Psoas muscle (tissue), 8 donors: ENCODE data around the gene AHNAK. TPM values are rescaled to one million over a fixed set of nuclear protein-coding genes. Genes with fewer than 3 reads are reported as not detected.
A peak's percentile ranks its signal among the peaks of the same experiment; 100 is the strongest.

Experiments used
- ATAC-seq, 4 donors: fragments of 200-7000 bp; cut with Tn5 transposase; one replicate each; pipeline ENCODE4 v1.9.1; 2020; ENCODE audit warnings: moderate library complexity in 3 of 4, mild to moderate bottlenecking in 2 of 4
- DNase-seq, 2 donors: peaks; one replicate each; pipeline ENCODE4 v3.0.0-alpha.2; 2020
- H3K27ac ChIP-seq: fragments of 200-600 bp; one replicate; pipeline ENCODE4 v1.8.0; 2022
- H3K27me3 ChIP-seq, 3 donors: fragments of 200-600 bp in 1 of 3; one replicate each; pipeline versions ENCODE4 v1.6.1 to v1.8.0; 2013 to 2022; ENCODE audit warnings: low read length in 2 of 3, mild to moderate bottlenecking in 2 of 3, moderate library complexity in 1 of 3; ENCODE audit not compliant: insufficient read depth in 3 of 3
- H3K36me3 ChIP-seq, 2 donors: fragments of 200-600 bp in 1 of 2; one replicate each; pipeline versions ENCODE4 v1.6.1 to v1.8.0; 2013 to 2022; ENCODE audit warnings: low read depth in 1 of 2, mild to moderate bottlenecking in 1 of 2, moderate library complexity in 1 of 2; ENCODE audit not compliant: insufficient read depth in 1 of 2
- H3K4me1 ChIP-seq: fragments of 200-600 bp; one replicate; pipeline ENCODE4 v1.8.0; 2022
- H3K4me3 ChIP-seq: fragments of 200-600 bp; one replicate; pipeline ENCODE4 v1.8.0; 2022; ENCODE audit warnings: mild to moderate bottlenecking
- H3K9me3 ChIP-seq: fragments of 200-600 bp; one replicate; pipeline ENCODE4 v1.8.0; 2022
- WGBS, 3 donors: extraction: QIAGEN DNeasy Blood & Tissue Kit; methylation state at CpG; one replicate each; pipeline versions ENCODE4 v1.1.6 to v1.1.7; 2013; 5-methylcytosine and 5-hydroxymethylcytosine counted together
- intact Hi-C, 2 donors: fragments of 100-400 bp; cut with DNase I; formaldehyde crosslinking; loops; one replicate each; pipeline versions ENCODE4 v1.11.0 to v1.14.2; 2022
- polyA plus RNA-seq, 3 donors: library from polyadenylated mRNA; stranded (reverse); fragments of 200-250 nt; gene quantifications; one replicate each; pipeline ENCODE4 v1.2.3, GENCODE V29; 2013
- total RNA-seq, 4 donors: library from RNA; stranded (reverse); fragmentation: NEBNext Ultra II Directional in 2 of 4; extraction: Animal tissue kit (Norgen Biotek cat#: 25700) in 2 of 4; gene quantifications; one replicate each; pipeline versions ENCODE4 v1.2.1 to v1.2.4, GENCODE V29; 2021 to 2023
- TF ChIP-seq, protein P1 (sequence below): fragments of 200-600 bp; IDR thresholded peaks from one replicate; pipeline ENCODE4 v1.8.0; 2022; ENCODE audit warnings: antibody characterized with exemption
- donor health status: healthy with polysubstance abuse.
- donor health status: DM: no; HTN: no; CAD: no; lungs with moderate emphysema.
- donor health status: Bipolar disorder and iron deficiency.
- donor health status: healthy.
- donor health status: DM: yes; HTN: yes; CAD: no.
- donor health status: DM: no; HTN: no; CAD: no.
- donor health status: DM: no; HTN: no; CAD: no.
- donor health status: DM: yes; HTN: yes; CAD: no.

The AHNAK gene
- total and polyA plus RNA-seq, 7 donors: 93.5 to 679 (median 376) TPM

DNA sequence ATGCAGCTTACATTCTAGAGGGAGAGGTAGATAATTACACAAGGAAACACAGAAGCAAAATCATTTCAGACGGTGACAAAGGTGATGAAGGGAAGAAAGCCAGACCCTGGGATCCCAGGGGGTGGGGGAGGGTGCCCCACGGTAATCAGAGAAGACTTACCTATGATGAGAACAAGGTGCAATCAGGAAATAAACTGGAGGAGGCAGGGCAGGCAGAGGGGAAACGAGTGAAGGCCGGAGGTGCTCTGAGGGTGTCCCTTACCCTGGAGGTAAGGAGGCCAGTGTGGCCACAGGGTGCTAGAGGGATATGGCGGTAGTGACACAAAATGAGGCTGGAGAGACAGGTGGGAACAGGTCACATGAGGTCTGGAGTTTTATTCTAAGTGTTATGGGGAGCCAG, 141.7 kb downstream of the AHNAK start:
- Histone ChIP-seq H3K4me3 (no peak overlapping the region), H3K36me3 (no peaks in the 10 kb centered on the region), H3K27ac (no peak overlapping the region), H3K4me1 (peaks cover 14% of the 10 kb centered on the region), H3K9me3 (no peaks in the 10 kb centered on the region), H3K27me3 (no peaks in the 10 kb centered on the region)
- DNase-seq: peak in 1 of 2 donors; percentile 2
- ATAC-seq: no peak
- 84 to 93% (median 85%) methylated on average over 5 of the region's 5 CpGs for WGBS, 3 donors
- intact Hi-C loops: no loop called here
- TF ChIP-seq, protein P1, sequence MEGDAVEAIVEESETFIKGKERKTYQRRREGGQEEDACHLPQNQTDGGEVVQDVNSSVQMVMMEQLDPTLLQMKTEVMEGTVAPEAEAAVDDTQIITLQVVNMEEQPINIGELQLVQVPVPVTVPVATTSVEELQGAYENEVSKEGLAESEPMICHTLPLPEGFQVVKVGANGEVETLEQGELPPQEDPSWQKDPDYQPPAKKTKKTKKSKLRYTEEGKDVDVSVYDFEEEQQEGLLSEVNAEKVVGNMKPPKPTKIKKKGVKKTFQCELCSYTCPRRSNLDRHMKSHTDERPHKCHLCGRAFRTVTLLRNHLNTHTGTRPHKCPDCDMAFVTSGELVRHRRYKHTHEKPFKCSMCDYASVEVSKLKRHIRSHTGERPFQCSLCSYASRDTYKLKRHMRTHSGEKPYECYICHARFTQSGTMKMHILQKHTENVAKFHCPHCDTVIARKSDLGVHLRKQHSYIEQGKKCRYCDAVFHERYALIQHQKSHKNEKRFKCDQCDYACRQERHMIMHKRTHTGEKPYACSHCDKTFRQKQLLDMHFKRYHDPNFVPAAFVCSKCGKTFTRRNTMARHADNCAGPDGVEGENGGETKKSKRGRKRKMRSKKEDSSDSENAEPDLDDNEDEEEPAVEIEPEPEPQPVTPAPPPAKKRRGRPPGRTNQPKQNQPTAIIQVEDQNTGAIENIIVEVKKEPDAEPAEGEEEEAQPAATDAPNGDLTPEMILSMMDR: no peak

DNA sequence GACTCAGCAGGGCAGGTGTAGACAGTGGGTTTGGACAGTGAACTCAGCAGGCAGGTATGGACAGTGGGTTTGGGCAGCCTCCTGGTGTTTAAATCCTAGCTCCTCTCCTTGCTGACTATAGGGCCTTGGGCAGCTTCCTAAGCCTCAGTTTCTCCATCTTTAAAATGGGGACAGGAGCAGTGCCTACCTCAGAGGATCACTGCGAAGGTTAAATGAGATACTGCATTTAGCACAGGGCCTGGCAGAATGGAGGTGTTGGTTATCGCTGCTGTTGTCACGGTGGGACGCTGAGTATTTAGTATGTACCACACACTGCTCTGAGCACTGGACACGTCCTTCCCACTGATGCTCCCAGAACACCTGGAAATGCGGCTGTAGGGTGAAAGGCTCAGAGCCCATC, 142.2 kb downstream of the AHNAK start:
- TF ChIP-seq, protein P1: no peak
- WGBS, 3 donors: 95 to 96% (median 96%) methylated on average over 6 of the region's 6 CpGs

DNA sequence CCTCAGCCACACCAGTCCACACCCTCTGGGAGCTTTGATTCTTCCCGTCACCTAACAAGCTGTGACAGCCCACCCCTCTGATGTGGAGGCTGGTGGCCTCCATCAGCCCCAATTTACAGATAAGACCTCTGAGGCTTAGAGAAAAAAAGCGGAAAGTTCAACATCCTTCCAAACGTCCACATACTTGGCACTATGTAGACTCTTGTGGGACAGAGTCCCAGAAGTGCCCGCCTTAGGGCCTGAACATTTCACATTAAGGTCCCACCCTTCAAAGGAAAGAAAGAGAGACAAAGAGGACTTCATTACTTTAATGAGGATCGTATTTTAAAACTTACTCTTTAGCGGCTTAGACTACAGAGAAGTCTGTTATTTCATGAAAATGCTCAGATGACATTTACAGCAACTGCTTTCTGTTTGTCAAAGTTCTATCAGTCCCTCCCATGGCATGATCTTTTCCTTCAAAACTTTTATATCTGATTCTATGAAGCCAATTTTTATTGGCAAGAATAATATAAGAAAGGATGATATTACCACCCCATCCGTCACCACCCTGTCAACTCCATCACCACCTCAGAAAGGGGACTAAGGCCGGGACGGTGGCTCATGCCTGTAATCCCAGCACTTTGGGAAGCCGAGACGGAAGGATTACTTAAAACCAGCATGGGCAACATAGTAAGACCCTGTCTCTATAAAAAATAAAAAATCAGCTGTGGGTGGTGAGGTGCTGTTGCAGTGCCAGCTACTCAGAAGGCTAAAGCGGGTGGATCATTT, 143.5 kb downstream of the AHNAK start:
- H3K9me3 ChIP-seq: no peaks in the 10 kb centered on the region
- no peak overlapping the region for H3K27ac ChIP-seq
- ATAC-seq (no peak), DNase-seq (no peak)
- no peaks in the 10 kb centered on the region for H3K36me3 ChIP-seq
- WGBS, 3 donors: 59 to 75% (median 67%) methylated on average over 12 of the region's 12 CpGs
- TF ChIP-seq, protein P1: no peak
- intact Hi-C loops: no loop called here
- H3K4me3 ChIP-seq: no peak overlapping the region
- H3K4me1 ChIP-seq: peaks cover 26% of the 10 kb centered on the region
- no peaks in the 10 kb centered on the region for H3K27me3 ChIP-seq

More for the DNA sequence above, 142.2 kb downstream of the AHNAK start:
- H3K9me3 ChIP-seq: no peaks in the 10 kb centered on the region
- H3K4me1 ChIP-seq: peaks cover 19% of the 10 kb centered on the region
- no peaks in the 10 kb centered on the region for H3K27me3 ChIP-seq
- intact Hi-C loops: no loop called here
- H3K27ac ChIP-seq: no peak overlapping the region
- no peaks in the 10 kb centered on the region for H3K36me3 ChIP-seq
- ATAC-seq (no peak), DNase-seq (peak in 1 of 2 donors; percentile 19)
- H3K4me3 ChIP-seq: no peak overlapping the region

DNA sequence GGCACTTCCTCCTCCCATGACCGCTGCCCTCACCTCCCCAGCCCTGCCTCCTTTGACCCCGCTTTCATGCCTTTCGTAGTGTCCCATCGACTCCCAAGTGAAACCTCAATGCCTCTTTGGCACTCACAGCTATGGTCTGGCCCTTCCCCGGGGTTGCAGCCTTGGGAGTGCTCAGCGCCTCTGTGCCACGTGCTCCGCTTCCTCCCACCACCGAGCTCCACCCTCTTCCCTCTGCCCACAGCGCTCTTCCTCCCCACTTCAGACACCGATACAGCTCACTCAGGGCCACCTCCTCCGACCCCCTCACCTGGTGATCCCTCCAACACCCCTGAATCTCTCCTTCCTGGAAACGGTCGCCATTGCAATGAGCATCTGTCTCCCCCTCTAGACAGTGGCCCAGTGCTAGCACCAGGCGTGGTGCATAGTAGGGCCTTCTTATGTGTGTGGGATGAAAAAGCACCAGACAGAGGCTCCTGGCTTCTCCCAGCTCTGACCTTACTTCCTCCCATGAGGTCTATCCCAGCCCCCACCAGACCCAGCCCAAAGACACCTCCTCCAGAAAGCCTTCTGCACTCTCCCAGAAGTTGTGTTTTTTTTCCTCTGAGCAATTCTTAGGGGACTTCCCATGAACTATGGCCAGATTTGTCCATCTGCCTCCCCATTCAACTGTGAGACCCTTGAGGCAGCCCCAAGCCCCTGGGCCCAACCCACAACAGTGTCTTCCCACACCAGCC, 144.2 kb downstream of the AHNAK start:
- Histone ChIP-seq H3K4me3 (no peak overlapping the region), H3K9me3 (no peaks in the 10 kb centered on the region), H3K36me3 (no peaks in the 10 kb centered on the region), H3K27me3 (no peaks in the 10 kb centered on the region), H3K27ac (no peak overlapping the region), H3K4me1 (peaks cover 31% of the 10 kb centered on the region)
- WGBS, 3 donors: 51 to 54% (median 53%) methylated on average over 15 of the region's 15 CpGs
- intact Hi-C loops: no loop called here
- ATAC-seq (peak in 3 of 4 donors; percentile 54 to 61 (median 55)), DNase-seq (peak; percentile 74 to 81)
- TF ChIP-seq, protein P1: no peak
